HCT116 (cell line): Measurements from ENCODE around the gene ABHD2. TPM values are rescaled to one million over a fixed set of nuclear protein-coding genes. Genes with fewer than 3 reads are reported as not detected.

ENCODE experiments used
- ATAC-seq: fragments of 200-7000 bp; cut with Tn5 transposase; 2 replicates; pipeline ENCODE4 v1.9.1; 2020; ENCODE audit warnings: mild to moderate bottlenecking, moderate library complexity
- BruUV-seq: library from RNA; stranded (reverse); fragments of 400-500 nt; replicated peaks from 2 replicates; lab custom pipeline; 2021; lab: Mats Ljungman, UMichigan
- CTCF ChIA-PET: fragments of 300-600 bp; sonication (Branson Sonifier 250); formaldehyde crosslinking; loops from one replicate; lab custom pipeline; 2021; ENCODE audit warnings: antibody characterized with exemption; lab: Charles Lee
- POLR2A ChIA-PET: fragments of 300-600, 350-600 bp; sonication (Branson Sonifier 250); formaldehyde crosslinking; loops from one replicate; lab custom pipeline; 2021; ENCODE audit warnings: antibody characterized with exemption; lab: Charles Lee
- RAD21 ChIA-PET, 2 experiments: fragments of 300-600 bp; sonication (Branson Sonifier 250); formaldehyde crosslinking; loops; one replicate each; lab custom pipeline; 2023; ENCODE audit warnings: low total read pairs in 2 of 2; ENCODE audit not compliant: uncharacterized antibody in 2 of 2, unreplicated experiment in 2 of 2, low non-redundant PET in 1 of 2; lab: Charles Lee
- DNase-seq: peaks from one replicate; pipeline ENCODE4 v3.0.0-alpha.2; 2010; ENCODE audit warnings: low read depth, low spot score
- H2AFZ ChIP-seq: fragments of 200-600 bp; shearing (Covaris generic), sonication (generic); 2 replicates; pipeline ENCODE4 v1.6.1; 2017; ENCODE audit warnings: low read depth, mixed run types, mixed read lengths, antibody characterized with exemption, low read length; ENCODE audit not compliant: poor library complexity, severe bottlenecking
- H3K27ac ChIP-seq: 2 replicates; pipeline ENCODE4 v1.5.1; 2012; ENCODE audit warnings: low read depth, low read length
- H3K27me3 ChIP-seq: fragments of 200-600 bp; sonication (generic); 2 replicates; pipeline ENCODE4 v1.6.1; 2016; ENCODE audit warnings: mixed run types, low read length, mixed read lengths; ENCODE audit not compliant: insufficient read depth
- H3K36me3 ChIP-seq, 2 experiments: fragments of 200-500 bp in 1 of 2; fragments of 200-600 bp in 1 of 2; sonication (Bioruptor generic) in 1 of 2; sonication (generic) in 1 of 2; 2 replicates each; pipeline versions ENCODE4 v1.5.1 to v1.6.1; 2014 to 2016; ENCODE audit warnings: low read length in 2 of 2, inconsistent platforms in 1 of 2, mixed read lengths in 1 of 2, mixed run types in 1 of 2; ENCODE audit not compliant: insufficient read depth in 2 of 2, control insufficient read depth in 1 of 2
- H3K4me1 ChIP-seq, 2 experiments: fragments of 200-600 bp in 1 of 2; sonication (generic) in 1 of 2; 2 replicates each; pipeline versions ENCODE4 v1.5.1 to v1.6.1; 2012 to 2017; ENCODE audit warnings: low read length in 2 of 2, inconsistent platforms in 1 of 2, mild to moderate bottlenecking in 1 of 2, mixed read lengths in 1 of 2, mixed run types in 1 of 2, moderate library complexity in 1 of 2; ENCODE audit not compliant: insufficient read depth in 2 of 2, control insufficient read depth in 1 of 2
- H3K4me2 ChIP-seq: fragments of 200-600 bp; sonication (generic); 2 replicates; pipeline ENCODE4 v1.6.1; 2017; ENCODE audit warnings: mixed run types, low read length, mixed read lengths
- H3K4me3 ChIP-seq, 2 experiments: fragments of 200-600 bp in 1 of 2; sonication (generic) in 1 of 2; replicated peaks in 1 of 2; 2 replicates each; pipeline ENCODE4 v1.5.1; 2011 to 2016; ENCODE audit warnings: low read length in 2 of 2, control low read depth in 1 of 2, low read depth in 1 of 2, mild to moderate bottlenecking in 1 of 2, mixed read lengths in 1 of 2, mixed run types in 1 of 2
- H3K79me2 ChIP-seq: fragments of 200-600 bp; sonication (generic); 2 replicates; pipeline ENCODE4 v1.6.1; 2017; ENCODE audit warnings: mild to moderate bottlenecking, mixed run types, low read length, moderate library complexity, mixed read lengths; ENCODE audit not compliant: insufficient read depth
- H3K9ac ChIP-seq: fragments of 200-600 bp; sonication (generic); 2 replicates; pipeline ENCODE4 v1.6.1; 2016; ENCODE audit warnings: low read length, mixed read lengths
- H3K9me2 ChIP-seq: fragments of 200-600 bp; sonication (generic), shearing (Covaris generic); 2 replicates; pipeline ENCODE4 v1.6.1; 2017; ENCODE audit warnings: mixed run types, mild to moderate bottlenecking, moderate library complexity; ENCODE audit not compliant: insufficient read depth
- H3K9me3 ChIP-seq, 2 experiments: fragments of 200-500 bp in 1 of 2; fragments of 200-600 bp in 1 of 2; sonication (Bioruptor generic) in 1 of 2; sonication (generic) in 1 of 2; 2 replicates each; pipeline ENCODE4 v1.6.1; 2014 to 2017; ENCODE audit warnings: low read length in 2 of 2, mixed read lengths in 2 of 2, inconsistent platforms in 1 of 2, low read depth in 1 of 2, mild to moderate bottlenecking in 1 of 2, mixed run types in 1 of 2, moderate library complexity in 1 of 2; ENCODE audit not compliant: control insufficient read depth in 1 of 2, insufficient read depth in 1 of 2
- H4K20me1 ChIP-seq: fragments of 200-600 bp; sonication (generic), shearing (Covaris generic); 2 replicates; pipeline ENCODE4 v1.6.1; 2017; ENCODE audit warnings: mixed run types, mild to moderate bottlenecking, moderate library complexity; ENCODE audit not compliant: insufficient read depth
- CBX3 ChIP-seq: IDR thresholded peaks from 2 replicates; pipeline ENCODE4 v1.6.1; 2012; ENCODE audit warnings: low read depth
- CEBPB ChIP-seq: IDR thresholded peaks from 2 replicates; pipeline ENCODE4 v1.6.1; 2012; ENCODE audit warnings: low read depth
- EGR1 ChIP-seq: IDR thresholded peaks from 2 replicates; pipeline ENCODE4 v1.6.1; 2012; ENCODE audit warnings: low read depth
- ELF1 ChIP-seq: IDR thresholded peaks from 2 replicates; pipeline ENCODE4 v1.6.1; 2012; ENCODE audit warnings: low read depth, borderline replicate concordance
- EZH2 ChIP-seq: fragments of 200-600 bp; sonication (generic); IDR thresholded peaks from 2 replicates; pipeline ENCODE4 v1.6.1; 2017; ENCODE audit warnings: antibody characterized with exemption, mixed run types
- EZH2phosphoT487 ChIP-seq: fragments of 200-600 bp; IDR thresholded peaks from 2 replicates; pipeline ENCODE4 v1.6.1; 2018; ENCODE audit warnings: antibody characterized with exemption, borderline replicate concordance
- FOSL1 ChIP-seq: IDR thresholded peaks from 2 replicates; pipeline ENCODE4 v1.6.1; 2012; ENCODE audit warnings: low read depth
- JUND ChIP-seq: IDR thresholded peaks from 2 replicates; pipeline ENCODE4 v1.6.1; 2012
- POLR2A ChIP-seq: IDR thresholded peaks from 2 replicates; pipeline ENCODE4 v1.7.0; 2011; ENCODE audit warnings: borderline replicate concordance; ENCODE audit not compliant: insufficient read depth, insufficient read length; ENCODE audit errors: extremely low read depth
- POLR2AphosphoS5 ChIP-seq: IDR thresholded peaks from 2 replicates; pipeline ENCODE4 v1.6.1; 2011; ENCODE audit warnings: mild to moderate bottlenecking, low read depth, low read length, moderate library complexity
- RAD21 ChIP-seq: IDR thresholded peaks from 2 replicates; pipeline ENCODE4 v1.6.1; 2012; ENCODE audit warnings: low read depth, mild to moderate bottlenecking
- REST ChIP-seq: IDR thresholded peaks from 2 replicates; pipeline ENCODE4 v1.6.1; 2012; ENCODE audit warnings: low read depth
- SIN3A ChIP-seq: IDR thresholded peaks from 2 replicates; pipeline ENCODE4 v1.6.1; 2012; ENCODE audit warnings: low read depth
- SP1 ChIP-seq: IDR thresholded peaks from 2 replicates; pipeline ENCODE4 v1.6.1; 2012; ENCODE audit warnings: low read depth
- SRF ChIP-seq: IDR thresholded peaks from 2 replicates; pipeline ENCODE4 v1.6.1; 2012; ENCODE audit warnings: low read depth
- TCF7L2 ChIP-seq: IDR thresholded peaks from 2 replicates; pipeline ENCODE4 v1.7.0; 2011; ENCODE audit warnings: borderline replicate concordance, inconsistent platforms; ENCODE audit not compliant: insufficient read depth, insufficient read length; ENCODE audit errors: extremely low read depth
- ZFX ChIP-seq: fragments of 450-650 bp; IDR thresholded peaks from 2 replicates; pipeline ENCODE4 v1.6.1; 2017
- ZNF274 ChIP-seq: fragments of 200-500 bp; sonication (Bioruptor generic); IDR thresholded peaks from 2 replicates; pipeline ENCODE4 v1.6.1; 2014; ENCODE audit warnings: mild to moderate bottlenecking, low read depth, low read length, inconsistent platforms
- intact Hi-C: fragments of 100-400 bp; cut with micrococcal nuclease; formaldehyde crosslinking; loops from 2 replicates; pipeline ENCODE4 v1.10.0; 2022
- total RNA-seq: library from RNA; stranded (reverse); gene quantifications from one replicate; pipeline ENCODE4 v1.2.1, GENCODE V29; 2021; ENCODE audit not compliant: unreplicated experiment
- TF ChIP-seq, protein P1 (sequence below): IDR thresholded peaks from 2 replicates; pipeline ENCODE4 v1.6.1; 2012
- TF ChIP-seq, protein P2 (sequence below): IDR thresholded peaks from 2 replicates; pipeline ENCODE4 v1.6.1; 2011; ENCODE audit warnings: mild to moderate bottlenecking, low read length, moderate library complexity; ENCODE audit not compliant: insufficient replicate concordance; ENCODE audit errors: extremely low read depth

ABHD2 gene
- total RNA-seq, 1 experiment from 2014 or later, result 40.8 TPM

- Histone ChIP-seq H3K4me3 (no peak overlapping the region), H2AFZ (no peak overlapping the region), H3K9ac (no peak overlapping the region), H3K9me3 (no peaks in the 10 kb centered on the region), H3K9me2 (no peaks in the 10 kb centered on the region), H3K27me3 (no peaks in the 10 kb centered on the region), H4K20me1 (no peaks in the 10 kb centered on the region), H3K27ac (no peak overlapping the region), H3K4me2 (no peak overlapping the region), H3K79me2 (no peaks in the 10 kb centered on the region), H3K36me3 (no peaks in the 10 kb centered on the region), H3K4me1 (peaks cover 0 to 14% of the 10 kb centered on the region in 2 experiments; a peak in 2 of 4 replicates)
- CTCF ChIA-PET, result interaction anchor here (0.9 to 3.2 kb wide), 4 partner anchors 19 to 40 kb away, joined by 3 to 13 read pairs (median 4); no protein-coding TSS in a partner anchor
- POLR2A ChIA-PET, result no interaction called here
- intact Hi-C loops, result no loop called here
- DNase-seq (no peak), ATAC-seq (no peak)
- TF ChIP-seq EGR1 (no peak), TCF7L2 (no peak), EZH2phosphoT487 (no peak), JUND (no peak), EZH2 (no peak), SP1 (no peak), ELF1 (no peak), SRF (no peak), CEBPB (no peak), ZNF274 (no peak), ZFX (no peak), SIN3A (no peak), POLR2AphosphoS5 (no peak), REST (no peak), RAD21 (no peak), CBX3 (no peak), FOSL1 (no peak), POLR2A (no peak)
- TF ChIP-seq, protein P1, sequence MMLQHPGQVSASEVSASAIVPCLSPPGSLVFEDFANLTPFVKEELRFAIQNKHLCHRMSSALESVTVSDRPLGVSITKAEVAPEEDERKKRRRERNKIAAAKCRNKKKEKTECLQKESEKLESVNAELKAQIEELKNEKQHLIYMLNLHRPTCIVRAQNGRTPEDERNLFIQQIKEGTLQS, result no peak
- TF ChIP-seq, protein P2, sequence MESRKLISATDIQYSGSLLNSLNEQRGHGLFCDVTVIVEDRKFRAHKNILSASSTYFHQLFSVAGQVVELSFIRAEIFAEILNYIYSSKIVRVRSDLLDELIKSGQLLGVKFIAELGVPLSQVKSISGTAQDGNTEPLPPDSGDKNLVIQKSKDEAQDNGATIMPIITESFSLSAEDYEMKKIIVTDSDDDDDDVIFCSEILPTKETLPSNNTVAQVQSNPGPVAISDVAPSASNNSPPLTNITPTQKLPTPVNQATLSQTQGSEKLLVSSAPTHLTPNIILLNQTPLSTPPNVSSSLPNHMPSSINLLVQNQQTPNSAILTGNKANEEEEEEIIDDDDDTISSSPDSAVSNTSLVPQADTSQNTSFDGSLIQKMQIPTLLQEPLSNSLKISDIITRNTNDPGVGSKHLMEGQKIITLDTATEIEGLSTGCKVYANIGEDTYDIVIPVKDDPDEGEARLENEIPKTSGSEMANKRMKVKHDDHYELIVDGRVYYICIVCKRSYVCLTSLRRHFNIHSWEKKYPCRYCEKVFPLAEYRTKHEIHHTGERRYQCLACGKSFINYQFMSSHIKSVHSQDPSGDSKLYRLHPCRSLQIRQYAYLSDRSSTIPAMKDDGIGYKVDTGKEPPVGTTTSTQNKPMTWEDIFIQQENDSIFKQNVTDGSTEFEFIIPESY, result no peak
- RAD21 ChIA-PET, result no interaction called here
- no TSS peak for BruUV-seq
Observed at GRCh38 chr15:89131731-89132130, 43.5 kb downstream of the ABHD2 start.
